DMS53 treated with DMSO at 0.1 percent for 48 hours (cell line): Measurements from ENCODE around the gene SYNCRIP.
"Not testable (repeated sequence)": the region's sequence is repeated elsewhere in the genome, so short reads cannot be mapped to it uniquely, and the experiment has no call there.

Source experiments
- DNase-seq: peaks from one replicate; lab custom pipeline; 2025; ENCODE audit not compliant: unreplicated experiment; lab: John Stamatoyannopoulos, UW

SYNCRIP gene

GRCh38 chr6:85670573-85670972 lies 27.9 kb upstream of the SYNCRIP start:
- DNase-seq = no peak

- no peak for DNase-seq
These were observed 27.1 kb upstream of the SYNCRIP start for GRCh38 chr6:85669735-85670194.

GRCh38 chr6:85662251-85662650 lies 19.6 kb upstream of the SYNCRIP start:
- DNase-seq = no peak

- no peak for DNase-seq
These were observed 17.5 kb upstream of the SYNCRIP start for GRCh38 chr6:85660181-85660611.

GRCh38 chr6:85650606-85651005 lies 7.9 kb upstream of the SYNCRIP start:
- DNase-seq = no peak

GRCh38 chr6:85644279-85644762 lies 1.6 kb upstream of the SYNCRIP start:
- peak; percentile 60 for DNase-seq

- DNase-seq = peak; percentile 73
These were observed 1.0 kb upstream of the SYNCRIP start for GRCh38 chr6:85643537-85644278.

- peak; percentile 17 for DNase-seq
These were observed 551 bp downstream of the SYNCRIP start for GRCh38 chr6:85641897-85642773.

GRCh38 chr6:85641522-85641896 lies 1.2 kb downstream of the SYNCRIP start:
- DNase-seq = no peak

GRCh38 chr6:85640821-85641220 lies 1.9 kb downstream of the SYNCRIP start:
- DNase-seq = no peak

- no peak for DNase-seq
These were observed 5.1 kb downstream of the SYNCRIP start for GRCh38 chr6:85637579-85637978.

- DNase-seq = no peak
These were observed 10.3 kb downstream of the SYNCRIP start for GRCh38 chr6:85632164-85632942.

- not testable (repeated sequence) for DNase-seq
These were observed 11.6 kb downstream of the SYNCRIP start for GRCh38 chr6:85631117-85631516.

GRCh38 chr6:85628353-85628752 lies 14.3 kb downstream of the SYNCRIP start:
- no peak for DNase-seq

GRCh38 chr6:85620308-85620707 lies 22.4 kb downstream of the SYNCRIP start:
- no peak for DNase-seq

GRCh38 chr6:85614780-85615179 lies 27.9 kb downstream of the SYNCRIP start:
- DNase-seq = no peak

GRCh38 chr6:85612690-85613474 lies 29.8 kb downstream of the SYNCRIP start:
- no peak for DNase-seq

GRCh38 chr6:85610182-85610895 lies 32.3 kb downstream of the SYNCRIP start:
- DNase-seq = no peak

- no peak for DNase-seq
These were observed 40.6 kb downstream of the SYNCRIP start for GRCh38 chr6:85602100-85602499.
